Measurements from ENCODE around the gene ZNF17. TPM values are rescaled to one million over a fixed set of nuclear protein-coding genes. Genes with fewer than 3 reads are reported as not detected.

Gene ZNF17
- polyA plus RNA-seq, 2 of the 4 experiments (the other 2 are of a cell fraction): 4.1 to 6.4 TPM

GRCh38 chr19:57380923-57381322 lies 30.0 kb upstream of the ZNF17 start:
- H3K27ac ChIP-seq: no peak overlapping the region
- POLR2A ChIA-PET: no interaction called here

GRCh38 chr19:57382806-57383488 lies 28.0 kb upstream of the ZNF17 start:
- WGBS (ENCODE audit: missing lambda C conversion rate): 29% methylated on average over 7 of the region's 7 CpGs
- CTCF ChIA-PET: no interaction called here
- Histone ChIP-seq H3K27ac (no peak overlapping the region), H3K4me3 (no peak overlapping the region), H3K4me1 (no peaks in the 10 kb centered on the region), H3K4me2 (no peak overlapping the region), H3K9me3 (peaks cover 93% of the 10 kb centered on the region)
- TF ChIP-seq SREBF2 (IDR thresholded peaks at IDR 0.05) (no peak), CBX8 (IDR thresholded peaks at IDR 0.05) (no peak), TFCP2L1 (CRISPR knock-in tag; IDR thresholded peaks at IDR 0.05) (no peak), PHF8 (IDR thresholded peaks at IDR 0.05; ENCODE audit: borderline replicate concordance, low read depth) (no peak), SMC3 (IDR thresholded peaks at IDR 0.05) (no peak)
- ATAC-seq (no peak), FAIRE-seq (no peak), DNase-seq (ENCODE audit: low read depth in 1 of 2, low spot score in 1 of 2) (no peak)
- POLR2A ChIA-PET: interaction anchor here (0.5 kb wide), 1 partner anchor 49 kb away, joined by 4 read pairs; no protein-coding TSS in a partner anchor

More at GRCh38 chr19:57380923-57381322, 30.0 kb upstream of the ZNF17 start:
- Histone ChIP-seq H3K4me1 (no peaks in the 10 kb centered on the region), H3K4me3 (no peak overlapping the region), H3K9me3 (peaks cover 93% of the 10 kb centered on the region), H3K4me2 (no peak overlapping the region)
- no peak for DNase-seq (ENCODE audit: low read depth in 1 of 2, low spot score in 1 of 2)
- no peak for ATAC-seq
- CTCF ChIA-PET: no interaction called here
- TF ChIP-seq ZFP36 (IDR thresholded peaks at IDR 0.05; ENCODE audit: borderline replicate concordance, partially characterized antibody) (no peak), ELK1 (IDR thresholded peaks at IDR 0.05; ENCODE audit: low read depth, low read length) (no peak), ESRRA (IDR thresholded peaks at IDR 0.05; ENCODE audit: borderline replicate concordance, low read length) (no peak), HDAC2 (IDR thresholded peaks at IDR 0.05) (no peak), PBX3 (IDR thresholded peaks at IDR 0.05) (no peak), E2F6 (IDR thresholded peaks at IDR 0.05; ENCODE audit: borderline replicate concordance, low read depth) (no peak), MYC (IDR thresholded peaks at IDR 0.05; ENCODE audit: borderline replicate concordance, low read length) (no peak), CBX2 (IDR thresholded peaks at IDR 0.05; ENCODE audit: borderline replicate concordance, low read depth) (no peak), POLR2AphosphoS2 (conservative IDR thresholded peaks at IDR 0.05; ENCODE audit: low read length) (no peak), EHF (CRISPR knock-in tag; IDR thresholded peaks at IDR 0.05) (no peak), FOXS1 (CRISPR knock-in tag; IDR thresholded peaks at IDR 0.05) (no peak), HEYL (CRISPR knock-in tag; IDR thresholded peaks at IDR 0.05) (no peak), SREBF2 (IDR thresholded peaks at IDR 0.05) (no peak), BCL3 (IDR thresholded peaks at IDR 0.05) (no peak), CBX8 (IDR thresholded peaks at IDR 0.05) (no peak), FOSL2 (IDR thresholded peaks at IDR 0.05) (no peak), FOSL2 (CRISPR knock-in tag; IDR thresholded peaks at IDR 0.05) (no peak)
- no peak for FAIRE-seq
